DMS 273 treated with DMSO at 0.1 percent for 48 hours (cell line): ENCODE results near the gene SGTB.
"Not testable (repeated sequence)": the region's sequence is repeated elsewhere in the genome, so short reads cannot be mapped to it uniquely, and the experiment has no call there.

Experiments used
- DNase-seq: peaks from one replicate; lab custom pipeline; 2025; lab: John Stamatoyannopoulos, UW

Gene SGTB

DNA sequence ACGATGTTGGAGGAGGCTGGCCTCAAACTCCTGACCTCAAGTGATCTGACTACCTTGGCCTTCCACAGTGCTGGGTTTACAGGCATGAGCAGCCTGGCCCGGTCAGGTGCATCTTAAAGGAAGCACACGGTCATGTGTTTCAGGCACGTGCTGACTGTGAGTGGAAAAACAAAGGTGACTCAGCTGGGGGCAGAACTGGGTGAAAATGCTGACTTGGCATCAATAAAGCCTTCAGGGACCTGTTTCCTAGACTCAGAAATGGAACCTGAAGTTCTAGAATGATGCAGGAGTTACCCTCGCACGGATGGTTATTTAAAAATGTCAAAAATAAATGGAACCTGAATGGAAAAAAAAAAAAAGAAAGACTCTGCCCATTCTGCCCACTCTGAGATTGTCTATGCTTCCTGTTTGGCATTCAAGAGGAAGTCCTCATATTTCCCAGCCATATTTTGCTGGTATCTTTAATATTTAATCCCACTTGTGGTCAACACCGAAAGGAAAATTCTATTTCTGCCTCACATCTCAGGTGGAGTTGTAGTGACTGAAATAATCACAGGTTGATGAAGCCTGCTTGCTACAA, 12.4 kb upstream of the SGTB start:
- not testable (repeated sequence) for DNase-seq

DNA sequence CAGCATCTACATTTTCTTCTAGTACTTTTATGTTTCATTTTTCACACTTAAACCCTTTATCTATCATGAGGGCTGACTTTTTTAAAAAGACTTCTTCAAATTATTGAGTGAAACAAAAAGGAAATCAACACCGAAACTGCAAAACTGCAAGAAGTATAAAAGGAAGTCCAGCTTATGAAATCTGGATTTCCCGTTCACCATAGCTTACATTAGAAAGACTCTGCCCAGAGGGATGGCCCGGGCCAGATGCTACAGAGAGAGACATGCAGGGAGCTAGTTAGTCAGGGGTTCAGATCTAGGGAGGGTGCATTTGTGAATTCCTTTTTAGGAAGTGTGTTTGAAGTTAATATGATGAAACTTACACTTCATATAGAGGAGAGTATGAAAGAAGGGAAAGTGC, 10.1 kb upstream of the SGTB start:
- not testable (repeated sequence) for DNase-seq

DNA sequence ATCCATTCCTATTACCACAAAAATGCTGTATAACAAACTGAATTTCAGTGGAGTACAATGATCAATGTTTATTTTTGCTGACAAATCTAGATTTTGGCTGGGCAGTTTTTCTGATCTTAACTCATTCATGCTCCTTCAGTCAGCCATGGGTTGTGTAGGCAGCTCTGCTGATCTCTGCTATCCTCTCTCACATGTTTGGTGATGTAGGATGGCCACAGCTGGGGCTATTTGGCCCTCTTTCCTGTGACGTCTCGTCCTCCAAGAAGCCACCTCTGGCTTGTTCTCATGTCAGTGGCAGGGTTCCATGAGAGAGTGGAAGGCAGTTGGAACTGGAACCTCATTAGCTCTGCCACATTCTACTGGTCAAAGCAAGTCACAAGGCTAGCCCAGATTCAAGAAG, 9.0 kb upstream of the SGTB start:
- no peak for DNase-seq

DNA sequence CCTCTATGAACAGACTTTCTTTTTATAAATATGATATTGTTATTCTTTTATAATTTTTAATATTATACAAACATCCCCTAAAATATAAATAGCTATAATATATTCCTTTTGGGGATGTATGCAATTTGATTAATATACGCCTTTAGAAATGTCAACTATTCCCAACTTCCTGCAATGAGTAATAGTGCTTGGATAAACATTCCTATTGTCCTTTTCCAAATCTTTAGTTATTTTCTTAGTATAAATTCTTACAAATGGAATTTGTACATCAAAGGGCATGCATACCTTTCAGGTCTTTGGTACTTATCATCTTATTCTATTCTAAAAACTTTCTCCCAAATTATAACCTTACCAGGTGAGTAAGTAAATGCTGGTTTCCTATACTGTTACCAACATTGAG, 6.3 kb upstream of the SGTB start:
- no peak for DNase-seq

DNA sequence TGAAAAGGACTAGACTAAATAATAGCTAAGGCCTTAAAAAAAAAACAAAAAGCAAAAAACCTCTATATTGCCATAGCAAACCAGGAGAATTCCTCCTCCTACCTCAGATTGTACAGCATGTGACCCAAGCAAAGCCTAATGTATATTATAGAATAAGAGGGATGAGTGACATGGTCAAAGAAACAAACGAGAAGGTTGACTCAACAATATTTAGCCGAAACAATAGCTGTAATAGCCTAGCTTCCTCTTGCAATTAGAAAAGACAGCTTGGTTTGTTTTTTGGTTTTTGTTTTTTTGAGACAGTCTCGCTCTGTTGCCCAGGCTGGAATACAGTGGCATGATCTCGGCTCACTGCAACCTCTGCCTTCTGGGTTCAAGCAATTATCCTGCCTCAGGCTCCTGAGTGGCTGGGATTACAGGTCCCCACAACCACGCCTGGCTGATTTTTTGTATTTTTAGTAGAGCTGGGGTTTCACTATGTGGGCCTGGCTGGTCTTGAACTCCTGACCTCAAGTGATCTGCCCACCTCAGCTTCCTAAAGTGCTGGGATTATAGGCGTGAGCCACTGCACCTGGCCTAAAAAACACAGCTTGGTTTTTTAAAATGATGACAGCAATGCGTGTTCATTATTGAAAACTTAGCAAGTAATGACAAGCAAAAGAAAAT, 5.7 kb upstream of the SGTB start:
- no peak for DNase-seq

DNA sequence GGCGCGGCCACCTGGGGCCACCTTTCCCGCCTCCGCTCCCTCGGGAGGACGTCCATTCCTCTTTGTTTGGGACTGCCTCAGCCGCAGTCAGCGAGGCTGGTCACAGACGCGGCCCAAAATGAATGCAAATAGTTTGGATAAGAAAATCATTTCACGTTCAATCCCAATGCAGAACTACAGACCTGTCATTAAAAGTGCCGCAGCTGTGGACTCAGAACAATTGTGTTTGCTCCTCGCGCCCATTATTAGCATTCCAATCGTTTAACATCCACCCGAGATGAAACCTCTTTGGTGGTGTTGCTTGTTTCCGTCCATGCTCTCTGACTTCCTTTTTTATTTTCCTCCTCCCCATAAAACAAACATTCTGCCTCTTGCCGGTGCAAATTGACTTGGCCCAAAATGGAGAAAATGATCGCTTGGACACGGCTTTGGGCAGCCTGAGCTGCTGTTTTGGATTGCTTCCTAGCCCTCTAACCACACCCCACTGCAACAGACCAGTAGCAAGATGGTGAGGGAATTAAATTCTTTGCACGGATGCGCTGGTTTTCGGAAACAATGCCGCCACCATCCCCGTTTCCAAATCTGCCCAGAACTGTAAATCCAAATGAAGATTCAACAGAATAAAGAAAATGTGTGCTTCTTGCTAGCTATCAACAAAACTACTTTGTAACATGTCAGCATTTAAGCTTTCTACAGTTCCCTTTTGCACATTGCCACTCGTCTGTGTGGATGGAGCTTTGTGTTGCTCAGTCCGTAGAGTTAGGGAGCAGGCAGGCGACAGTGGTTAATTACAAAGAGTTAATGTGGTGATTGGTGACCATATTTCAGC, 880 bp upstream of the SGTB start:
- peak; percentile 29 for DNase-seq

DNA sequence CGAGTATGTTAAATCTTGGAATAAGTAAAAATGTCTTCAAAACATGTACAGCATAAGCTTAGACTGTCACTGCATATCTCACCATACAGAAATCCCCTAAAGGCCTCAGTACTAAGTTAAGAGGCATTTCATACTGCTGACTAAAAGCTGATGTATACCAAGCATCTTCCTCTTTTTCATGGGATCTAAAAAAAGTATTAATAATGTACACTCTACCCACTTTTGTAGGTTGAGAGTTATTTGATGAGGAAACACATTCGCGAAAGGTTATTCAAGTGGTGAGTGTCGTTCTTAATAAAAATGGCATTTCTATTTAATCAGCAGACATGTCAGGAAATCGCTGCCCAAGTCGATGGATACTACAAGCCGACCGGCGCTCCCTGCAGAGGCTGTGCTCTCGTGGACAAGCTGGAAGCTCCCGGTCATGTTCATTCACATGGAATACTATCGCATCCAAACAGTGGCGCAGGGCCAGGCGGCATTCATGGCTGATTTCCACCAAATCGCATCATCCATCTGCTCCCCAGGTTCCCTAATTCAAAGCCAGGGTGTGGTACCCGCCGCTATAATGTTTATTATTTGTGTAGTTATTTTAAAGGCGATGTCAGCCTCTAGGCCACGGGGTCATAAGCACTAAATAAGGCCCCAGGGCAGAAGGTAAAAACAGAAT, 724 bp downstream of the SGTB start:
- peak; percentile 56 for DNase-seq

DNA sequence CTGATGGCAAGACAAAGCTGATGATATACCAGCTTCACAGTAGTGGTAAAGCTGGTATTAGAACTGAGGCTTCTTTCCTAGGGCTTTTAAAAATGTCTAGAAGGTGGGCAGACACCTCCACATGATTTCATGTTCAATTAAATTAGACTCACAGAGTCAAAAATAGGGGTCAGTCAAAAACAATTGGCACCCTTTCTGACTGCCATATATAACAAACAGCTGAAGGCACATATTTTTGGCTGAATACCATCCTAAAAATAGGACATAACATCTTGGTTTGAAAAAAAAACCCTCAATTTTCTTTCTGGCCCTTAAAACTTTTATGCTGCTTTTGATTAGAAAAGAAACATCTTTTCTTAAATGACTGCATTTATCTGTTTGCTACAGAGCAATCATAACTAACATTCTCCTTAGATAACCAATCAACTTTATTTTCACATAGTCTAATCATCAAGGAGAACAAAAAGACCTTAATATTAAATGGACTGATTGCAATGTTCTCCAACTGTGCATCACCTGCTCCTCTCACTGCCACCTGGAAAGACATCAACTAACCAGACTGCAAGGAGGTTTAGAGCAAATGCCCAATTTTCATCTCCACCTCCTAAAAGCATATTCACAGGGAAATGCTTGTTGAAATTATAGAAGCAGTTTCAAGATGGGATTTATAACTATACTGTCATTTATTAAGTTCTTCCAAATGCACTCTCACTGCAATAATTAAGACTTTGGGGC, 3.2 kb downstream of the SGTB start:
- no peak for DNase-seq

DNA sequence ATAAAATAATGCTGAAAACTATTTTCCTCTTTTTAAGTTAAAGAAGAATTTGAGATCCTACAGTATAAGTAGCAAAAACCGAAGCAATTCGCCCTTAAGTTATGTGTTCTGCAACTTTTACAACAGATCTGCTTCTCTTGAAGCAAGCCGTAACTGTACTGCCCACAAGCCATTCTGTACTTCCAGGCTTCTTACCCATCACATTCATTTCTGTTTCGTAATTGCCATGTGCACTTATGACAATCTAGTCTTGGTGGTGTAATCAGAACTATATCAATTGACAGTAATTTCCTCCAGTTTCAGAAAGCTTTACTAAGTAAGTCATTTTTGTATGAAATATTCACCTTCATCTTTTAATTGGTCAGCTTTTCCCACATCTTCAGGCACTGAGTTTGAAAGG, 13.8 kb downstream of the SGTB start:
- DNase-seq, result no peak

DNA sequence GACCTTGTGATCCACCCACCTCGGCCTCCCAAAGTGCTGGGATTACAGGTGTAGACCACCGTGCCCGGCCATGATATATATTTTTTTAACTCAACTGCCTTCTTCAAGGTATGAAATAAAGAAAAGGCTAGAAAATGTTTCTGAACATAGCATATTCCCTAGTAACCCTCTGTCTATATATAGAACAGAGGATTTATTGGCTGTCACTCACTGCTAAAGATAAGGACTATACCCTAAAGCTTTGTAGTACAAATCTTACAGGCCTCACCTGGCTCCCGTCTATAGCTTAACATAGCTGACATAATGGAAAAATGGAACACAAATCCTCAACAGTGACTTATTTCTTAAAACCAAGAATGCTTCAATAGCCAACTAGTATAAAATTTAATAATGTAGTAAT, 14.2 kb downstream of the SGTB start:
- DNase-seq, result no peak

DNA sequence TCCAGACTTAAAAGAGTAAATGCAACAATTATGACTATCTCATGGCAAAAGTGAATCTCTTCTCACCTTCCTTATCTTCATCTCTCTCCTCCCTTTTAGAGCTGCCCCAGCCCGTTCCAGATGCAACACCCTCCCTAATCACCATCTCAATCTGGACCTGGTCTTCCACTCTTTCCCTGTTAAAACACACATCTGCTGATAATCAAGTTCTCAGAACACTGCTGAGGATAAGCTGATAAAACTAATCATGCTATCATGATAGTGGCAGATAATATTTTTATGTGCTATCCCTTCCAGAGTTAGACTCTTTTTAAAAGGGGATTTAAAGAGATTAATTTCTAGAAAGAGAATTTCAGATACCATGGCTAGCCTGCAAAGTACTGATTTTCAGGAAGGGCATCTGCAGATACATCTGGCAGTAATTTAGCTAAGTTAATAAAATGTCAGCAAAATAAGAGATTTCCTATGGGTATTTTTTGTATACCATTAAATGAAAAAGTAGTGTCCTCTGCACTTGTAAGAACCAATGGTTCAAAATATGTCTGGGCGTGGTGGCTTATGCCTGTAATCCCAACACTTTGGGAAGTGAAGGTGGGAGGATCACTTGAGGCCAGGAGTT, 17.2 kb downstream of the SGTB start:
- no peak for DNase-seq

DNA sequence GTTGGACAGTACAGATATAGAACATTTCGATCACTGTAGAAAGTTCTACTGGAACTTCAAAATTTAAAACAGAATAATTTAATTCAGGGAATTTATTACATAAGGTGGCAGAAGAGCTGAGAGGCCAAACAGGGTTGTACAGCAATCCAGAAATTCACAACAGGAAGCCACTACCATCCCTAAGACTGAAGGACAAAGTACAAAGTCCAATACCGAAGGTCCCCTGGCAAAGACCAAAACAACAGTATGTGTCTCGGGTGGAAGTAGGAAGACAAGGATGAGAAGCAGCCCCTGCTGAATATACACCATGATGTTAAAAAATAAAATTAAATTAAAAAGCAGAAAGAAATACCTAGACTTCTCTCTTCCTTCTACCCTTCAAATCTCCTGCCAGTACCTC, 19.9 kb downstream of the SGTB start:
- no peak for DNase-seq

DNA sequence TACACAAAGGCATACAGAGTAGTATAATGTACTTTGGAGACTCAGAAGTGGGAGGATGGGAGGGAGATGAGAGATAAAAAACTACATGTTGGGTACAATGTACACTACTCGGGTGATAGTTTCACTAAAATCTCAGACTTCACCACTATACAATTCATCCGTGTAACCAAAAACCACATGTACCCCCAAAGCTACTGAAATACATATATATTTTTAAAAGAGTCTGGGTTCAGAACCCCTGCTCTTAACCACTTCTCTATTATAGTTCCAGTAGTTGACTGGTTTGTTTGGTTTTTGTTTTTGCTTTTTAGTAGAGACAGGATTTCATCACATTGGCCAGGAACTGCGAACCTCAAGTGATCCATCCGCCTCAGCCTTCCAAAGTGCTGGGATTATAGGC, 22.6 kb downstream of the SGTB start:
- no peak for DNase-seq

DNA sequence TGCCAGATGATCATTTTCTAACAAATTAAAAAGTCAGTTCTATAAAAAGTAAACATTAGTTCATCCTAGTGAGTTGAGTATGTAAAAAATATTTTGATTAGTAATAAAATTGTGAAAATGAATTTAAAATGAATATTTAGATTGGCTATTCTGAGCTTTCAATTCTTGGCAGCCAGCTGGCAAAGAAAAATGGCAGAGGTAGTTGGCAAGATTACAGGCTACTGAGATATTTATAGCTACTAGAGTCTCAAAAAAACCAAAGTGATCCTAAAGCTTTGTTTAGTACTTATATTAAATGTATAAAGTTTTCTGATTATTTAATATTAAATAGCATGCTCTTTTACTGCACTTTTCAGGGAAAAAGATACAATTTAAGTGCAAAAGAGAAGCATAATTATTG, 25.0 kb downstream of the SGTB start:
- DNase-seq, result no peak

DNA sequence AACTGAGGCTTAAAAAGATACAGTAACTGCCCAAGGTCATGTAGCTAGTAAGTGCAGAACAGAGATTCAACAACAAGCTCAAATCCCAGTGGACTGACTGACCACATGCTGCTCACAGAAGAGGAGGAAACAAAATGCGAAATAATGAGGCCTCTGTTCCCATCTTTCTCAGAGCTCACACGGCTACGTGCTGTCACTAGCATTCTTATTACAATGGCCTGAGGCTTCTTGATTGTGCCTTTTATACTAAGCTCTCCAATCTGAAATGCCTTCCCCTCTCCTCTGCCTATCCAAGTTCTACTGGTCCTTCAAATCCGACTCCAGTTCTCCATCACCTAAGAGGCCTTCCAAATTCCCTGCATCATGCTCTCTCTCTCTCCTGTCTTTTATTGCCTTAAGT, 26.0 kb downstream of the SGTB start:
- no peak for DNase-seq

DNA sequence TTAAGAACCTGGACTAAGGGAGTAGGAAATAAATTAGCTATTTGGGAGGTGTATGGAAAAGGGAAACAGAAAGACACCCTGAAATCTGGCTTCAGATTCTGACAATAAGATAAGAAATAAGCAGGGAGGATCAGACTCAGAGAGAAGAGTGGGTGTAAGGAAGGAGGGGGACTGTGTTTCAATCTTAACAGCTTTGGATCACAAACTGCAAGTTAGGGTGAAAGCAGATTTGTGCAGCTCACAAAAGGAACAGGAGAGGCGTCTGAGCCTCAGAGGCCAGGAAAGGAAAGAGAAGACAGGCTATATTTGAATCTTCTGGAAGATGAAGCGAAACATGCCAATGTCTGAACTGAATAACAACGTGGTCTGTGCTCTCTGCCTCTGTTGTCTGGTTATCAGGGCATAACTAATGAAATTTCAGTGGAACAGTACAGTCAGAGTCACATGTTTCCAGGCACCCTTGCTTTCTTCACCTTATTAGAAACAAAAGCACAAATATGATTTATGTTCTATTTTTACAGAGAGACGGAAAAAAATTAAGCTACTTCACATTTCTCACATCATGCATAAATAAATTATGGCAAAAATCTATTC, 26.6 kb downstream of the SGTB start:
- DNase-seq, result no peak

DNA sequence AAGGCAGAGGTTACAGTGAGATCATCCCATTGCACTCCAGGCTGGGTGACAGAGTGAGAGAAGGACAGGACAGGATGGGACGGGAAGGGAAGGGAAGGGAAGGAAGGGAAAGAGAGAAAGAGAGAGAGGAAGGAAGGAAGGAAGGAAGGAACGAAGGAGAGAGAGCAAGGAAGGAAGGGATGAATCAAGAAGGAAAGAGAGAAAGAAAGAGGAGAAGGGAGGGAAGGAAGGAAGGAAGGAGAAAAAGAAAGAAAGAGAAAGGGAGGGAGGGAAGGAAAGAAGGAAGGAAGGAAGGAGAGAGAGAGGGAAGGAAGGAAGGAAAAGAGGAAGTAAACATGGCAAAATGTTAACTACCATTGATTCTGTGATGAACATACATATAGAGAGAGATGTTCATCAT, 28.8 kb downstream of the SGTB start:
- DNase-seq, result no peak

DNA sequence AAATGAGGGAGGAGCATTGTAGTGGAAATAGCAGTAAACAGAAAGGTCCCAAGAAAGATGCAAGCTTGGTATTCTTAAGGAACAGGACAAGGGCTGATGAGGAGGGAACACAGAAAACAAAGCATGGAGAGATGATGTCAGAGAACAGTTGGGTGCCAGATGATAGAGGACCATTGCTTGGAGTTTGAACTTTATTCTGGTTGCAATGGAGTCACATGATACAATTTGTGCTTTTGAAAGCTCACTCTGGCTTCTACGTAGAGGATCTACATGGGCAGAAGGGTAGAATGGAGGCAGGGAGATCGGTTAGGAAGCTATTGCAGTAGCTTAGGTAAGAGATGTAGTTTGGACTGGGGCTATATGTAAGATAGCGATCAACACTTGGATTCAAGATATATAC, 39.8 kb downstream of the SGTB start:
- no peak for DNase-seq

DNA sequence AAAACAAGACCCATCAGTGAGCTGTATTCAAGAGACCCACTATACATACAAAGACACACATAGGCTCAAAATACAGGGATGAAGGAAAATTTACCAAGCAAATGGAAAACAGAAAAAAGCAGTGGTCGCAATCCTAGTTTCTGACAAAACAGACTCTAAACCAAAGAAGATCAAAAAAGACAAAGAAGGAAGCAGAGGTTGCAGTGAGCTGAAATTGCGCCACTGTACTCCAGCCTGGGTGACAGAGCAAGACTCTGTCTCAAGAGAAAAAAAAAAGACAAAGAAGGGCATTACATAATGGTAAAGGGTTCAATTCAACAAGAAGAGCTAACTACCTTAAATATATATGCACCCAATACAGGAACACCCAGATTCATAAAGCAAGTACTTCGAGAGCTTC, 45.9 kb downstream of the SGTB start:
- not testable (repeated sequence) for DNase-seq

DNA sequence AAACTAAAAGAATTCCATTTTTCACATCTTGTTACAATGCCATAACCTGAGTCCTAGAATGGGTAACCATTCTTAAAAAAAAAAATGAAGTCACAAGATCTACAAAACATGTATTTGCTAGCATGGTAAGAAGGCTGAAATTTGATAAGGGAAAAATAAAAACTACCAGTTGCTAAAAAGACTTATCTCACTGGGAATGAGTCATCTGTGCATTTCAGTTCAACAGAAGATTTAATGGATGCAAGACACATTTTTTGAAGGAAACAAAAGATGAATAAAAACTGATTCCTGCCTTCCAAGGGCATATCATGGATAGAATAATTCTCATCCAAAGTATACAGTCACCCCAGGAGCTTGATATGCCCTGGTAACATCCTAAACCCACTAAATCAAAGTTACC, 47.2 kb downstream of the SGTB start:
- no peak for DNase-seq

DNA sequence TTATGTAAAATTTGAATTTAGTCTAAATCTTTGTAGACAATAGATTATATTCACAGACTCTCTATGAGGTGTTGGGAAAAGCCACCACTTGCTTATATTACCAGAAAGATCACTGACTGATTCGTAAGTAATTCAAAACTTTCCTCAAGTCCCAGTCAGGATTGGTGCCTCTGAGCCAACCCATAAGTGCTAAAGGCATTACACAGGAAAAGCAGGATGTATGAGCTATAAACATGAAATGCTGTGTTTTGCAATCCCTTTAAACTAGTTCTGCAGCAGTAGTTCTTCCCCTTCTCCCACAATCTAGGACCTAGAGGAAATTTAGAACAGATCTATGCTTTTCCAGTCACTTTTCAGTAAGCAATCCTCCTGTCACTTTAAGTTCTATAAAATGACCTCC, 49.1 kb downstream of the SGTB start:
- no peak for DNase-seq
